ENCODE results near the gene RHBDD1.

DNA sequence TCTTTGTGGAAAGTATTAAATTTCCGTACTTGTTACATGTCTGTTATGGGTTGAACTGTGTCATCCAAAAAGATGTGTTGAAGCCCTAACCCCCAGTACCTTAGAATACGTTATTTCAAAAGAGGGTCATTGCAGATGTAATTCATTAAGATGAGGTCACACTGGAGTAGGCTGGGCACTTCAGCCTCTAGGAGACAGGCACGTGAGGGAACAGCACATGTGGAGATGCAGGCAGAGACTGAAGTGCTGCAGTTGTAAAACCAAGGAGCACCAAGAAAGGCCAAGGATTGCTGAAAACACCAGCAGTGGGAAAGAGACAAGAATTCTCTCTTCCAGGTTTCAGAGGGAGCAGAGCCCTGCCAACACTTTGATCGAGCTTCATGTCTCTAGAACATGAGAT lies 4.6 kb upstream of the RHBDD1 start:
- TF ChIP-seq, protein P1, sequence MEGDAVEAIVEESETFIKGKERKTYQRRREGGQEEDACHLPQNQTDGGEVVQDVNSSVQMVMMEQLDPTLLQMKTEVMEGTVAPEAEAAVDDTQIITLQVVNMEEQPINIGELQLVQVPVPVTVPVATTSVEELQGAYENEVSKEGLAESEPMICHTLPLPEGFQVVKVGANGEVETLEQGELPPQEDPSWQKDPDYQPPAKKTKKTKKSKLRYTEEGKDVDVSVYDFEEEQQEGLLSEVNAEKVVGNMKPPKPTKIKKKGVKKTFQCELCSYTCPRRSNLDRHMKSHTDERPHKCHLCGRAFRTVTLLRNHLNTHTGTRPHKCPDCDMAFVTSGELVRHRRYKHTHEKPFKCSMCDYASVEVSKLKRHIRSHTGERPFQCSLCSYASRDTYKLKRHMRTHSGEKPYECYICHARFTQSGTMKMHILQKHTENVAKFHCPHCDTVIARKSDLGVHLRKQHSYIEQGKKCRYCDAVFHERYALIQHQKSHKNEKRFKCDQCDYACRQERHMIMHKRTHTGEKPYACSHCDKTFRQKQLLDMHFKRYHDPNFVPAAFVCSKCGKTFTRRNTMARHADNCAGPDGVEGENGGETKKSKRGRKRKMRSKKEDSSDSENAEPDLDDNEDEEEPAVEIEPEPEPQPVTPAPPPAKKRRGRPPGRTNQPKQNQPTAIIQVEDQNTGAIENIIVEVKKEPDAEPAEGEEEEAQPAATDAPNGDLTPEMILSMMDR (IDR thresholded peaks at IDR 0.05): no peak
- no peak for TF ChIP-seq POLR2A (IDR thresholded peaks at IDR 0.05)
